COLO829 (cell line): ENCODE results near the gene F10.
"Not testable (repeated sequence)": the region's sequence is repeated elsewhere in the genome, so short reads cannot be mapped to it uniquely, and the experiment has no call there.

ENCODE experiments used
- DNase-seq: peaks from one replicate; pipeline ENCODE4 v3.0.0; 2012; ENCODE audit warnings: low spot score

Gene F10

DNA sequence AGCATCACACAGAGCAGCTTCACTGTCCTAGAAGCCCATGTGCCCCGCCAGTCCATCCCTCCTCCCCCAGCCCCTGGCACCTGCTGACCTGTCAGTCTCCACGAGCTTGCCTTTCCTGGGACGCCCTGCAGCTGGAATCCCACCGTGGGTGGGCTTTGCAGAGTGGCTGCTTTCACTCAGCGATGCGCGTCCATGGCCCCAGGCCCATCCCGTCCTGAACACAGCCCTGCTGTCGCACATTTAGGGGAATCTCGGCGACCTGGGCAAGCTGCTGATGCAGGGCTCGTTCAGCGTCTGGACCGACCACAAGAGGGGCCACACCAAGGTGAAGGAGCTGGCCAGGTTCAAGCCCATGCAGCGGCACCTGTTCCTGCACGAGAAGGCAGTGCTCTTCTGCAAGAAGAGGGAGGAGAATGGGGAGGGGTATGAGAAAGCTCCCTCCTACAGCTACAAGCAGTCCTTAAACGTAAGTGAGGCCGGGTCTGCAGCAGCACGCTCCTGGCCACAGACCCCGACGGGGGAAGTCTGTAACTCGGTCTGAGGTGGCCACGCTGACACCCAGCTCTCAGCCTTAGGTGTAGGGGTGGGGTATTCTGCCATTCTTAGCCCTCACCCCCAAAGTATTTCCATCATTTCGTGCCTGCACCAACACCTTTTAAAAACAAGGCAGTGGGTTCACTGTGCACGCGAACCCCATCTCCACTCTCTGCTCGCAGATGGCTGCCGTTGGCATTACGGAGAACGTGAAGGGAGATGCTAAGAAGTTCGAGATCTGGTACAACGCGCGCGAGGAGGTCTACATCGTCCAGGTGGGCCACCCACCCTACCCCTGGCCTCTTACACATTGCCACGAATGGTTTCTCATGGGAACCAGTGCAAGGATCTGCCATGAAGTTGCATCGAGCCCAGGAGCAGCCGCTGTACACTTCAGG lies 35.3 kb upstream of the F10 start:
- no peak for DNase-seq

DNA sequence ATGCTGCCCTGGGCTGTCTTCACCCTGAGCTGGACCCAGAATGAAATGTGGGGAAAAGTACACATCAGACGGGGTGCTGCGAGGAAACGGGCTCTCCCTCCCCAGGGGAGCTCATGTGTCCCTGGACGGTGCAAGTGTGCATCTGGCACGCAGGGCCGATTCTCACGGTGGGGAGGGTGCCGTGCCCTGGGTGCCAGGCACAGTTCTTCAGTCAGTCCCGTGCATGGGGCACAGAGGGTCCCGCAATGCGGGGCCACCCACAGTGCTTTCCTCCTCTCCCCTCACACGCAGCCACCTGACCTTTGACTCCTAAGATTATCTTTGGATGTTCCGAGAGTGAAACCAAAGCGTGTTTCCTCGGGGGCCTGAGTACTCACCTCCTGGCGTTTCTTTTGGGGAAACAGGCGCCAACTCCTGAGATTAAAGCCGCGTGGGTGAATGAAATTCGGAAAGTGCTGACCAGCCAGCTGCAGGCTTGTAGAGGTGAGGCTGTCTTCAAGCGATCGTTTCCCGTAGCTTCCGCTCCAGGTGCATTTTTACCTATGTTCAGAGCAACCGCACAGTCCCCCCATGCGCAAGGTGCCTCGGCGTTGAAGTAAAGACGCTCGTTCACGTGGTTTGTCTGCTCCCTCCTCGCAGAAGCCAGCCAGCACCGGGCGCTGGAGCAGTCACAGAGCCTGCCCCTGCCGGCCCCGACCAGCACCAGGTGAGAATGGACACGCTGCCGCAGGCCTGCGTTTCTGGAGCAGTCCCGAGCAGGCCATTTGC lies 34.5 kb upstream of the F10 start:
- DNase-seq: no peak

DNA sequence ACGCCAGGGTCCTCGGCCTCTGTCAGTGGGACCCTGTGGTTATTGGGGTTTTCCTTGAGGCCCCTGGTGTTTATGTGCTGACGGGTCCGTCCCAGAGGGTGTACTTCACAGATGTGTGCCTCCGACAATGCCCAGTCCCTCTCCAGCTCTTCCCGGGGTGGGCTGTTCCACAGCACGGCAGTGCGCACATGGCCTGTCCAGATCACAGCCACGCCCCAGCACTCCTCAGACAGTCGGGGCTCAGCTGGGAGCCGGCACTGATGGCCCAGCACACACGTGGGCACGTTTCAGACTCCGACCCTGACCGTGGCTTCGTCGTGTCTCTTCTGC lies 33.9 kb upstream of the F10 start:
- DNase-seq: no peak

DNA sequence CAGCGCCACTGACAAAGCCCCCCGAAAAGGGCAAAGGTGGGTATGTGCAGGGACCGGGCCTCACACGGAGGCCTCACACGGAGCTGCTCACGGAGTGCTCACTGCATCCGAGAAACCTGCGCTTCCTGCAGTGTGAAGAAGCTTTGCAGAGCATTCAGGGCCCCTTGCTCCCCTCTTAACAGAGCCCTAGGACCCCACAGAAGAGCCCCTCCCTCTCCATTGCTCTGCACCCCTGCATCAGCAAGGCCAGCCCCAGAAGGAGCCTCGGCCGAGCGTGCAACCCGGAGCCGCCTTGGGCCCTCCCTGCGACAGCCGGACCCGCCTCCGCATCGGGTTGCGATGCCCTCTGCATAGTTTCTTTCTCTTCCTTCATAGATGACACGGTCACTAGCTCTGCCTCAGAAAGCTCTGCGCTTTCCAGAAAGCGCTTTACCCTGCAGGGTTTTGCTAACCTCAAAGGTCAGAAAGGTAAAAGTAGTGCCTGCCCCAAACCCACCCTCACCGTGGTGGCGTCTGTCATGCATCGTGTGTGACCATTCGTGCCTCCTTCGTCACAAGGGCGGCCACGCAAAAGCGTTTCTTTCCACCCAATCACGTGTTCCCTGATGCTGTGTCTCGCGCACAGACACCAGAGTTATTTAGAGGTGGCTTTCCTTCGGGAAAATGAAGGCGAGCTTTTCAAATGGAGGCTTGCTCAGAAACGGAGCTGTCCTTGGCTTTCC lies 32.7 kb upstream of the F10 start:
- DNase-seq: no peak

DNA sequence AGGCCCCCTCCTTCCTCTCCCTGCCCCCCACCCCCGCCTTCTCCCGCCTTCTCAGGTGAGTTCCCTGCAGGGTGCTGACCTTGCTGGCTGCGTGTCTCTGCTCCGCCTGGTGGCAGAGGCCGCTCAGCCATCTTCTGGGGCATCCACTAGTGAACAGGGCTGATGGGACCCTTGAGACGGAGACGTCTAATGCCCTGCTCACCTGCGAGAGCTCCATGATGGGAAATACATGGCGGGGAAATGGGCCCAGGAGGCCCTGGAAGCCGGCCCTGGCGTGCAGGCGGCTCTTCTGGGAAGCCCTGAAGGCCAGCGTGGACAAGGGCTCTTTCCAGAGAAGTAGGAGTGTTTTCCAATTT lies 32.2 kb upstream of the F10 start:
- no peak for DNase-seq

DNA sequence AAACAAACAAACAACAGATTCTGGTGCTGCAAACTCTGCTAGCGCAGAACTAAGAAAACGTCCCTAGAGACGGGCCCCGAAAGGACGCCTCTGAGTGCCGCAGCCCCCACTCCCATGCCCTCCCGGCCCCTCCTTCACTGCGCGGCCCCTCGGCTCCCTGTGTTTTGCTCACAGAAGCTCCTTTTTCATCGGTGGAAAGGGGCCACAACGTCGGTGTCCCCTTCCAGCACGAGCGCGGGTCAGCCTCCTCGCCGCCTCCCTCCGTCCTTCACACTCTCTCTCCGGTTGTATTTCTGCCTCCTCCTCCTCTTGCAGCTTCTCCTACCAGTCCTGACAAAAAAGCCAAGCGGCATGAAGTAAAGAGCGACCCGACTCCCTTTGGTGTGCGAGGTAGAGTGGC lies 31.8 kb upstream of the F10 start:
- no peak for DNase-seq

DNA sequence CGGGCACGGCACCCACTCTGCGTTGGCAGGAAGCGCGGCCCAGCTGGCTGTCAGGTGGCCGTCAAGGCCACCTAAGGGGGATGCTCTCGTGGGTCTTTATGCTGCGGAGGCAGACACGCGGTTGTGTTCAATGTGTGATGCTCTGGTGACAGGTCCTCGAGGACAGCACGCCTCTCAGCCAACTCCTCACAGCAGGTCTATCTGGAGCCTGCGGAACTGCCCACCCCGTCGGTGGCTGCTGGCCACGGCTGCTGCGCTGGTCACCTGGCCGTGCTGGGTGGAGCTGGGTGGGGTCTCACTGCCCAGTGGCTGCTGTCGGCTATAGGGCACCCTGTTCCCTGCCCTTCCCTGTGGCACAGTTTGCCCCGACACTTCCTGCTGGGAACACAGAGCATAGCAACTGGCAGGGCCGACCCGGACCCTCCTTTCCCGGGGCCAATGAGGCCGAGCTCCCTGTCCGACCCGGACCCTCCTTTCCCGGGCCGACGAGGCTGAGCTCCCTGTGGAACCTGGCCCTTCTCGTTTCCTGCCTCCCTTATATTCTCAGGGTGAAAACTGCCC lies 31.3 kb upstream of the F10 start:
- DNase-seq: no peak

DNA sequence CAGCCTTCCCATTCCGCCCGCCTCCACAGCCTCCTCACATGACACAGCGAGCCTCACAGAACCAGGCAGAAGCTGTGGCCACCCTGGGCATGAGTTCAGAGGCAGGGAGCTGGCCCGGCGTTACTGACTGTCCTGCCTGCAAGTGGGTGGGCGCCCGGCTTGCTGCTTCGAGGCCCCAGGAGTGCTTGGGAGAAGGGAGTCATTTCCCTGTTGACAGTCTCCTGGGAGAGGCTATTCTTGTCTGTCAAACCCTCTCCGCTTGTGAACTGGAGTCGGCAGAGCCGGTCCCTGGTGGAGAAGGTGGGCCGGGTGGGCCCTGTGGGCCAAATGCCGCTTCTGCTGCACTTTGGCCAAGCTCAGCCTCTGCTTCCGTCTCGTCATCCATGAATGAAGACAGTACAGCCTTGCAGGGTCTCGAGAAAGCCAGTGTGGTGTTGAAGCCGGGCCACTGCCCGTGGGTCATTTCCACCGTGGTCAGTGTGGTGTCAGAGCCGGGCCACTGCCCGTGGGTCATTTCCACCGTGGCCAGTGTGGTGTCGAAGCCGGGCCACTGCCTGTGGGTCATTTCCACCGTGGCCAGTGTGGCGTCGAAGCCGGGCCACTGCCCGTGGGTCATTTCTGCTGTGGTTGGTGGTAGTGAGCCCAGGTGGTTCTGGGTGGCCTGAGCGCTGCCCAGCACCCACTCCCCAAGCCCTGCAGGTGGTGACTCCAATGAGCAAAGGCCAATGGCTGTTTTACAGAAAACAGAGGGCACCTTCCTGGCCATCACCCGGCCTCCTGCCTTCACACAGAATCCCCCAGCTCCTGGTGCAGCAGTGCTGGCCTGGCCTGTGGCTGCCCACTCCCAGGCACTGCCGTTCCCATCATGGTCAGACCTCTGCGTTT lies 30.5 kb upstream of the F10 start:
- no peak for DNase-seq

DNA sequence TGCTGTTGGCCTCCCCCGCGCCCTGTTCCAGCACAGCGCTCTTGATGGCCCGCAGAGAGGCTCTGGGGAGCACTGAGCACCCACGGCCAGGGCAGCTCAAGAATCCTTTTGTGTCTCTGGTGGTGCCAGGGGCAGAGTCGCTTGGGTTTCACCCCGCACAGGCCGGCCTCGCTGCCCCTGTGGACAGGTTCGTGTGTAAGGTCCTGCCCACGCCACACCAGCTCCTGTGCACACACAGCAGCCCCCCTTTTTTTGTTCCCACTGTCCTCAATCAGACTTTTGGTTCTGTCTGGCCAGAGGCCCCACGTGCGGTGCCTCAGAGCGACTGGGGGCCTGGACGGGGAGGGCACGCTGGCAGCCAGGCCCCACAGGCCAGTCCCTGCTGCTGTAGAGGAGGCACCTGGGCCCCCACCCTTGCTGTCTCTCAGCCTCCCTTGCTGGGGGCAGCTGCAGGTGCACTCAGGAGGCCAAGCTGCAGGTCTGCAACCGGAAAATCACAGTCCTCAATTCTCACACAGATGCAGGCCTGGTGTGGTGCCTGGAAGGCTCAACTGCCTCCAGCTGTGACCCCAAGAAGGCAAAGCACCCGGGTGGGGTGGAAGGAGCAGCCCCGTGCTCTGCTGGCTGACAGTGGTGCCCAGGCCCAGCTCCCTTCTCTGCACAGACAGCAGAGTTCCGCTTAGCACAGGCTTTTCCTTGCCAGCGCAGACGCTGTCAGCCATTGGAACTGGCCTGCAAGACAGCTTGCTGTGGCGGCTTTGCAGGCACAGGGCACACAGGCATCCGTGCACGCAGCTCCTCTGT lies 29.6 kb upstream of the F10 start:
- DNase-seq: no peak

DNA sequence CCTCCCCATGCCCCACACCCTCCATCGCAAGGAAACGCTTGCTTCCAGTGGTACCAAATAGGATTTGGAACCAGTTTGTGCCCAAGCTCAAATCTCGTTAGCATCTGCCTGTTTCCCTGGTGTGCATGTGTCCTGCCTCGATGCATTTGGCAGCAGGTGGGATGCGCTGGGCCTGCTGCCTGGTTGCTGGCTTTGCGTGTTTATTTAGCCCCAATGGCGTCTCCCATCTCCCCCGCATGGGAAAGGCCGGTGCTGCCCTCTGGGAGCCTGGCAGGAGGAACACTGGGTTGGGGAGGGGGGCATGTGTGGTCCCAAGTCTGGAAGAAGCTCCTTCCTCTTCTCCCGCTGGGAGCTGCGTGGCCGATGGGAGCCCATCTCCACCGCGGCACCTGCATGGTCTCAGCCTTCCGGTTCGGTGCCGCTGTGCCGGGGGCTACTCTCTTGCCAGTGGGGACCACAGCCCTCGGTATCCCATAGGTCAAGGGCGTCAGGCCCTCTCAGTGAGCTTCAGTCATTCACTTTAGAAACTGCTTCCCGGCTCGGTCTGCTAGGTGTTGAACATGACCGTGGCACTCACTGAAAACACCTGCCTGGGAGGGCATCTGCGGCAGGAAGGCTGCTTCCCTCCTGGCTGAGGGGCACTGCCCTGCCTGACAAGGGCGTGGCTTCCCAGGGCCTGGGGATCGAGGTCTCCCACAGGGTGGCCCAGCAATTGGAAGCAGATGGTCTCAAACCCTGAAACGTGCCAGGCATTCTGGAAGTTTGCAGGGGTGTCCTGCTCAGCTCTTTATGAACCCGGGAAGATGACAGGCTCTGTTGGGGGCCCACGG lies 28.8 kb upstream of the F10 start:
- no peak for DNase-seq

DNA sequence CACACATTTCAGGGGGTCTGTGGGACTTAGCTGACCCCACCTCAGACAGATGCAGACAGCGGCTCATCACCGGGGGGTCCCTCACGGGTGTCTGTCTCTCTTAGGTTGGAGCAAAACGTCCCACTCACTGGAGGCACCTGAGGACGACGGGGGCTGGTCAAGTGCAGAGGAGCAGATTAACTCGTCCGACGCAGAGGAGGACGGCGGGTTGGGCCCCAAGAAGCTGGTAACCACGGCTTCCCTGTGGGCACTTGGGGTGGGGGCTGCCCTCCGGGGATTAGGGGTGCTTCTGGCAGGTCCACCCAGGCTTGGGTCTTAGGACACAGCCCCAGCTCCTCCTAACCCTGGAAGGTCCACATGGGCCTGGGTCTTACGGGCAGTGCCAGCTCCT lies 28.2 kb upstream of the F10 start:
- no peak for DNase-seq

DNA sequence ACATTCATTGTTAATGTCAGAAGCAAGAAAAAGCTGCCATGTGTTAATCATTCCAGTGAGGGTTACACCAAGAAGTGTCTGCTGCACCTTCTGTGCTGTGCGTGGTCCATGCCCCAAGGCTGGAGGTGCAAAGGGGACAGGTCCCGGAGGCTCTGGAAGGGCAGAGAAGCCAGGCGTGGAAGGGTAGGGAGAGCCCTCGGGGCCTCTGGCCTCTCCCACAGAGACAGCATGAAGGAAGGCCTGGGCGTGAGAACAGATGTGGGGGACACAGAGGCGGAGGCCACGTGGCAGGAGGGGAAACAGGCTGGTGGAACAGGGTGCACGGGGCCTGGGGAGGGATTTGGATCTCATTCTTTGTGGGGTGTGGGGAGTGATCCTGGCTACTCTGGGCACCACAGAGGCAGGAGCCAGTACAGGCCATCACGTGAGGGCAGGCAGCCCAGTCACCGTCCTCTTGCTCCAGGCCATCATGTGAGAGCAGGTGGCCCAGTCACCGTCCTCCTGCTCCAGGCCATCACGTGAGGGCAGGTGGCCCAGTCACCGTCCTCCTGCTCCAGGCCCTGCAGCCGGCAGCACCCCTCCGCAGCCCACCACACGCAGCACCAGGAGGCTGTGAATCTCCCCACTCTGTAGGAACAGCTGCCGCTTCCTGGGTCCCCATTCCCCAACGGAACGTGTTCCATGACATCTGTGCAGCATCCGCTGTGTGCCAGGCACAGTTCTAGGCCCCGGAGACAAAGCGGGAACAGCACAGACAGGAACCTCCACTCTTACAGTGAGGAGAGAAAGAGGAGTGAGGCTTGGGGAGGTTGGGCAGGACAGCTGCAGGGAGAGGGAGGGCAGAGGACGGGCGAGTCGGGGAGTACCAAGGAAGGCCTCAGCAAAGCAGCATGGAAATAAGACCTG lies 27.2 kb upstream of the F10 start:
- no peak for DNase-seq

DNA sequence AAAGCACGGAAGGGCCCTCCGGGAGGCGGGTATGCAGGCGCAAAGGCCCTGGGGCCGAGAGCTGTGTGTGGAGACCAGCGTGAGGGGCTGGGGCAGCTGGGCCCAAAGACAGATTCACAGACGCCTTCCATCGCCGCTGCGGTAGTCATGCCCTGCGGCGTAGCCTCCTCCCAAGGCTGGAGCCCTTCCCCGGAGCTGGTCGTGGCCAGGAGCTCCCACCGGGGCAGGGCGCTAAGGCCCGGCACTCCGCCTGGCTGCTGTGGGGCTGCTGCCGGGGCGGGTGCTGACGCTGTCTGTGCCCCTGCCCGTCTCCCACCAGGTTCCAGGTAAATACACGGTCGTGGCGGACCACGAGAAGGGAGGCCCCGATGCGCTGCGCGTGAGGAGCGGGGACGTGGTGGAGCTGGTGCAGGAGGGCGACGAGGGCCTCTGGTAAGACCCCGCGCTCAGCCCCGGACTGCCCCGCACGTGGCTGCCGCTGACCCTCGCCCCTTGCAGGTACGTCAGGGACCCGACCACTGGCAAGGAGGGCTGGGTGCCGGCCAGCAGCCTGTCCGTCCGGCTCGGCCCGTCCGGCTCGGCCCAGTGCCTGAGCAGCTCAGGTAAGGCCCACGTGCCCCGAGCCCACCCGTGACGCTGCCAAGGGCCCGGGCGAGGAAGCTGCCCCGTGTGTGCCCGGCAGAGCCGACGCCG lies 26.4 kb upstream of the F10 start:
- DNase-seq: no peak

DNA sequence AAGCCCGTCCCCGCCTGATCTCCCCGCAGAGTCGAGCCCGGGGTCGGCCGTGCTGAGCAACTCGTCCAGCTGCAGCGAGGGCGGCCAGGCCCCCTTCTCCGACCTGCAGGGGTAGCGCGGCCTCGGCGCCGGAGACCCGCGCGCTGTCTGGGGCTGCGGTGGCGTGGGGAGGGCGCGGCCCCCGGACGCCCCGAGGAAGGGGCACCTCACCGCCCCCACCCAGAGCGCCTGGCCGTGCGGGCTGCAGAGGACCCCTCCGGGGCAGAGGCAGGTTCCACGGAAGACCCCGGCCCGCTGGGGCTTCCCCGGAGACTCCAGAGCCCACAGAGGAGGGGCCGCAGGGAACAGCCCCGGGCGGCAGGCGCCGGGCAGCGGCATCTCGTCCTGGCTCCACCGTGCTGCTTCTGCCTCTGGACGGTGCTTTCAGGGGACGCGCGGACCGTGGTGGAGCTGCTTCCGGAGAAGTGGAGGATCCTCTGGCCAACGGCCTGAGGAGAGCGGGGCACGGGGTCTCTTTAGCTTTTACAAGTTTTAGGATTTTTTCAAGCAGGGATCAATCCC lies 25.8 kb upstream of the F10 start:
- DNase-seq: no peak

DNA sequence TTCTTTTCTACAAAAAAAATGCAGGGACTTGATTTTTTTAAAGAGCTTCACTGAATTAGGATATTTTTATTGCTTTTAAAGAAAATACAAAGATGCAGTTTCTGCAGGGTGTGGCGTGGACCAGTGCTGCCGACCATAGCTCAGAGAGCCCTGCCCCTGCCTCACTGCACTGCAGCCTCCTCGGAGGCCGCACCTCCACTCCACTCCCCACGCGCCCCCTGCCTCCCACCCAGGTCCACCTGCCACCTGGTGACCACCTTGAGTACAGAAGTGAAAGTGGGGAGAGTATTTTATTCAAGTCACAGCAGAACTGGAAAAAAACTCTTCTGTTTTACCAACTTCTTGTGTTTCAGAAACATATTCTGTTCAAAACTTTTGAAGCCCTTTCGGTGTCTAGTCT lies 24.9 kb upstream of the F10 start:
- DNase-seq: no peak

DNA sequence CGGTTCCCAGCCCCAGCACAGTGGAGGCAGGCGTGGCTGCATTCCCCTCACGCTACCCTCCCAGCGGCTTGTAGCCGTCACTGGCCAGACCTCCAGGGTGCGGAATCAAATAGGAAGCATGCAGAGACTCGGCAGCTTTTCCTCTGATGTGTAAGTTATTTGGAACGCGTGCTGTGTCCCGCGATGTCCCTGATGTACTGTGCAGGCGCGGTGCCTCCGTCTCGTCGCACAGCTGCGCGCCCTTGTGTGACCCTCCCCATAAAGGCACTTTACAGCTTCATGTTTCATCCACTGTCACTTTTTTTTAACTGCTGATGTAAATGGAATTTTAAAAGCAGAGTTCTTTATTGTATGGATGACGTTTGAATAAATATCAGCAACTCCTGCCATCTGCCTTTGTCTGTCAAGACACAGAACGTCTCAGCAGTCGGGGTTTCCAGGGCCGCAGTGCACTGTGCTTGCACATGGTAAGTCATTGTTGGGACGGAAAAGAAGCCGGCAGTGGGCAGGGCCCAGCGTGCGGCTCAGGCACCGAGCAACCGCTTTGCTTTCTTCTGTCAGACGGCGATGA lies 24.4 kb upstream of the F10 start:
- no peak for DNase-seq

DNA sequence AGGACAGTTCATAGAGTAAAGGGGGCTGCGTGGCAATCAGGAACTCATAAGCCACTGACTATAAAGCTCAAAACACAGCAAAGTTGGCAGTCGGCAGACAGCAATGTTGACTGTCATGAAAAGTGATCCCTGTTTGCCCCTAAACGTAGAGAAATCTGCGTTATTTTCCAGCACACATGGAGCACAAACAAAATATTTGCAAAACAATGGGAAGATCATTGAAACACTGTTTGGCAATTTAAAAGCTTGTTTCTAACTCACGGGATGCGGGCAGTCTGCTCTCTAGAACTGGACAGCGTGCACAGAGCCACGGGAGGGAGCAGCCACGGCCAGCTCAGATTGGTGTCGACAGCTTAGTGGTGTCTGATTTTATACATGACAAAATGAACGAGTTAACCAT lies 23.5 kb upstream of the F10 start:
- no peak for DNase-seq

DNA sequence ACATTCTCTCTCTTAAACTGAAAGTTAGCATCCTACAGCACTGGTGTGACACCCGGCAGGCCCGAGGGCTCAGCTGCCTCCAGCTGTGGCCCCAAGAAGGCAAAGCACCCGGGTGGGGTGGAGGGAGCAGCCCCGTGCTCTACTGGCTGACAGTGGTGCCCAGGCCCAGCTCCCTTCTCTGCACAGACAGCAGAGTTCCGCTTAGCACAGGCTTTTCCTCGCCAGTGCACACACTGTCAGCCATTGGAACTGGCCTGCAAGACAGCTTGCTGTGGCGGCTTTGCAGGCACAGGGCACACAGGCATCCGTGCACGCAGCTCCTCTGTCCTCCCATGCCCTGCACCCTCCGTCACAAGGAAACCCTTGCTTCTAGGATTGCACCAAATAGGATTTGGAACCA lies 20.3 kb upstream of the F10 start:
- DNase-seq: not testable (repeated sequence)
